ENCODE measurements around the gene MAB21L2.
"Not testable (repeated sequence)": the region's sequence is repeated elsewhere in the genome, so short reads cannot be mapped to it uniquely, and the experiment has no call there.

The MAB21L2 gene

GRCh38 chr4:150582146-150582872 lies at the start of gene MAB21L2:
TSS of gene MAB21L2 (plus strand) at chr4:150582151. CDS start at chr4:150583030, 879 bp downstream.
- DNase-seq = no peak

- DNase-seq = no peak
Observed at GRCh38 chr4:150533673-150534072, 48.3 kb upstream of the MAB21L2 start.

- no peak for DNase-seq
Observed at GRCh38 chr4:150534818-150535217, 47.1 kb upstream of the MAB21L2 start.

- DNase-seq = not testable (repeated sequence)
Observed at GRCh38 chr4:150537911-150538310, 44.0 kb upstream of the MAB21L2 start.

- no peak for DNase-seq
Observed at GRCh38 chr4:150540536-150540935, 41.4 kb upstream of the MAB21L2 start.

GRCh38 chr4:150540959-150541360 lies 41.0 kb upstream of the MAB21L2 start:
- no peak for DNase-seq

GRCh38 chr4:150541681-150542080 lies 40.3 kb upstream of the MAB21L2 start:
- no peak for DNase-seq

- no peak for DNase-seq
Observed at GRCh38 chr4:150543042-150543441, 38.9 kb upstream of the MAB21L2 start.

GRCh38 chr4:150546286-150546685 lies 35.7 kb upstream of the MAB21L2 start:
- no peak for DNase-seq

GRCh38 chr4:150547154-150547838 lies 34.7 kb upstream of the MAB21L2 start:
- no peak for DNase-seq

GRCh38 chr4:150557811-150558210 lies 24.1 kb upstream of the MAB21L2 start:
- DNase-seq = not testable (repeated sequence)

- no peak for DNase-seq
Observed at GRCh38 chr4:150561143-150561737, 20.7 kb upstream of the MAB21L2 start.

- no peak for DNase-seq
Observed at GRCh38 chr4:150562250-150562649, 19.7 kb upstream of the MAB21L2 start.

- DNase-seq = no peak
Observed at GRCh38 chr4:150562751-150563150, 19.2 kb upstream of the MAB21L2 start.

- DNase-seq = not testable (repeated sequence)
Observed at GRCh38 chr4:150564967-150565366, 17.0 kb upstream of the MAB21L2 start.

- DNase-seq = no peak
Observed at GRCh38 chr4:150567070-150567469, 14.9 kb upstream of the MAB21L2 start.

GRCh38 chr4:150569384-150569987 lies 12.5 kb upstream of the MAB21L2 start:
- no peak for DNase-seq

- DNase-seq = no peak
Observed at GRCh38 chr4:150569998-150570535, 11.9 kb upstream of the MAB21L2 start.

GRCh38 chr4:150570862-150571261 lies 11.1 kb upstream of the MAB21L2 start:
- DNase-seq = no peak

- DNase-seq = no peak
Observed at GRCh38 chr4:150572704-150573504, 9.0 kb upstream of the MAB21L2 start.

GRCh38 chr4:150573534-150573933 lies 8.4 kb upstream of the MAB21L2 start:
- no peak for DNase-seq

- no peak for DNase-seq
Observed at GRCh38 chr4:150574678-150575077, 7.3 kb upstream of the MAB21L2 start.
